ENCODE measurements around the gene OR7A17.

OR7A17 gene

DNA sequence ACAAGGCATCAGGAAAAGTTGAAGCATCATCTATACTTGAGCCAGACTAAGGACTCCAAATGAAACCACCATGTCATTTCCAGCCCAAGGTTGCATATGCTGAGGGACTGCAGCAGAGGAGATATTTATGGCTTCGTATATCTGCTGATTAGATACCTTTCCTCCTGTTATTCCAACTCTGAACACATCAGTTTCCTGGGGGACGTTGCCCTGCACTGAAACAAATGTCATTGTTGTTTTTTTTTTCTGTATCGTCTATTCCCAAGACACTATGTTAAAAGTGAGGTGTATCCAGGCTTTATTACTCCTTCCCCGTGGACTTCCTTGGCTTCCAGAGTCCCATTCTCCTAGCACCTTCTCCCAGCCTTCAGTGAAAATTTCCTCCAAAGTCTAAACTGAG lies at the start of gene OR7A17:
OR7A17 (minus strand) TSS at position 101 of the 400 bp plus-strand sequence. CDS start 4,777 bp downstream, outside the sequence.
- DNase-seq (ENCODE audit: insufficient read length, low spot score) (no peak), FAIRE-seq (no peak)
- TF ChIP-seq, protein P1, sequence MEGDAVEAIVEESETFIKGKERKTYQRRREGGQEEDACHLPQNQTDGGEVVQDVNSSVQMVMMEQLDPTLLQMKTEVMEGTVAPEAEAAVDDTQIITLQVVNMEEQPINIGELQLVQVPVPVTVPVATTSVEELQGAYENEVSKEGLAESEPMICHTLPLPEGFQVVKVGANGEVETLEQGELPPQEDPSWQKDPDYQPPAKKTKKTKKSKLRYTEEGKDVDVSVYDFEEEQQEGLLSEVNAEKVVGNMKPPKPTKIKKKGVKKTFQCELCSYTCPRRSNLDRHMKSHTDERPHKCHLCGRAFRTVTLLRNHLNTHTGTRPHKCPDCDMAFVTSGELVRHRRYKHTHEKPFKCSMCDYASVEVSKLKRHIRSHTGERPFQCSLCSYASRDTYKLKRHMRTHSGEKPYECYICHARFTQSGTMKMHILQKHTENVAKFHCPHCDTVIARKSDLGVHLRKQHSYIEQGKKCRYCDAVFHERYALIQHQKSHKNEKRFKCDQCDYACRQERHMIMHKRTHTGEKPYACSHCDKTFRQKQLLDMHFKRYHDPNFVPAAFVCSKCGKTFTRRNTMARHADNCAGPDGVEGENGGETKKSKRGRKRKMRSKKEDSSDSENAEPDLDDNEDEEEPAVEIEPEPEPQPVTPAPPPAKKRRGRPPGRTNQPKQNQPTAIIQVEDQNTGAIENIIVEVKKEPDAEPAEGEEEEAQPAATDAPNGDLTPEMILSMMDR (IDR thresholded peaks at IDR 0.05; ENCODE audit: insufficient read depth, missing control alignments): no peak

DNA sequence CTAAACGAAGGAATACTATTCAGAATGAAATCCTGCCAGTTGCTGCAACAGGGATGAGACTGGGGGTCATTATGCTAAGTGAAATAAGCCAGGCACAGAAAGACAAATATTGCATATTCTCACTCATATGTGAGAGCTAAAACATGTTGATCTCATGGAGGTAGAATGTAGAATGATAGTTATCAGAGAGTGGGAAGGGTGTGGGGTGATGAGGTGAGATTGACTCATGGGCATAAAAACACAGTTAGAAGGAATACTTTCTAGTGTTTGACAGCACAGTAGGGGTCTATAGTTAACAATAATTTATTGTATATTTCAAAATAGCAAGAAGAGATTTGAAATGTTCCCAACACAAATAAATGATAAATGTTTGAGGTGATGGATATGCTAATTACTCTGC lies 47.6 kb upstream of the OR7A17 start:
- FAIRE-seq: no peak
- DNase-seq (ENCODE audit: insufficient read length, low spot score): no peak
- TF ChIP-seq, protein P1 (IDR thresholded peaks at IDR 0.05; ENCODE audit: insufficient read depth, missing control alignments): no peak

DNA sequence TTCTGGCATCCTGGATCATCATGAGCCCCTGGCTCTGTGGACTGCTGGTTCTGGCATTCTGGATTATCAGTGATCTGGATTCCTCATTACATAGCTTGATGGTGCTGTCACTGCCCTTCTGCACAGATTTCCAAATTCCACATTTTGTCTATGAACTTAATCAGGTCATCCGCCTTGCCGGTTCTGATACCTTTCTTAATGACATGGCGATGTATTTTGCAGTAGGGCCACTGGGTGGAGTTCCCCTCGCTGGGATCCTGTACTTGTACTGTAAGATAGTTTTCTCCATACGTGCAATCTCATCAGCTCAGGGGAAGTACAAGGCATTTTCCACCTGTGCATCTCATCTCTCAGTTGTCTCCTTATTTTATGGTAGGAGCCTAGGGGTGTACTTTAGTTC lies 30.9 kb upstream of the OR7A17 start:
- TF ChIP-seq, protein P1 (IDR thresholded peaks at IDR 0.05; ENCODE audit: insufficient read depth, missing control alignments): no peak
- no peak for FAIRE-seq
- no peak for DNase-seq (ENCODE audit: insufficient read length, low spot score)

DNA sequence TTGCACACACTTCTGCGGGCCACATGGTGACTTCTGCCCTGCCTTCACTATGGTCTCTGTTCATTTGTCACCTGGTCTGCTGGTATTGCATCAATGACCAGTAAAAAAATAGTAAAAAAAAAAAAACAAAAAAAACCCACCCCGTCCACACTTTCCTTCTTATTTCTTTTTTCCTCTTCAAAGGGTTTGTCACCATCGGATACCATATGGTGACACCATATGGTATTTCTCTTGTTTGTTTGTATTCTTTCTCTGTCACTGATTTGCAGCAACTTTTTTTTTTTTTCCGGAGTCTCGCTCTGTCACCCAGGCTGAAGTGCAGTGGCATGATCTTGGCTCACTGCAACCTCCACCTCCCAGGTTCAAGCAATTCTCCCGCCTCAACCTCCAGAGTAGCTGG lies 29.2 kb upstream of the OR7A17 start:
- no peak for DNase-seq (ENCODE audit: insufficient read length, low spot score)
- TF ChIP-seq, protein P1 (IDR thresholded peaks at IDR 0.05; ENCODE audit: insufficient read depth, missing control alignments): no peak
- no peak for FAIRE-seq

DNA sequence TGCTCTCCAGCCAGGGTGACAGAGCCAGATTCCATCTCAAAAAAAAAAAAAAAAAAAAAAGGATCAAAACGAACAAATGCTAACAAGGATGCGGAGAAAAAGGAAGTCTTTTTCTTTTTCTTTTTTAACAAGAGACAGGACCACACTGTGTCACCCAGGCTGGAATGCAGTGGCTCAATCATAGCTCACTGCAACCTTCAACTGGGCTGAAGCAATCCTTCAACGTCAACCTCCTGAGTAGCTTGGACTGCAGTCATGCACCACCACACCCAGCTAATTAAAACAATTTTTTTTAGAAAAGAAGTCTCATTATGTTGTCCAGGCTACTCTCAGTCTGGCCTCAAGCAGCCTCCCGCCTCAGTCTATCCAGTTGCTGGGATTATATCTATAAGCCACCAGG lies 20.8 kb upstream of the OR7A17 start:
- FAIRE-seq (no peak), DNase-seq (ENCODE audit: insufficient read length, low spot score) (no peak)
- TF ChIP-seq, protein P1 (IDR thresholded peaks at IDR 0.05; ENCODE audit: insufficient read depth, missing control alignments): no peak

DNA sequence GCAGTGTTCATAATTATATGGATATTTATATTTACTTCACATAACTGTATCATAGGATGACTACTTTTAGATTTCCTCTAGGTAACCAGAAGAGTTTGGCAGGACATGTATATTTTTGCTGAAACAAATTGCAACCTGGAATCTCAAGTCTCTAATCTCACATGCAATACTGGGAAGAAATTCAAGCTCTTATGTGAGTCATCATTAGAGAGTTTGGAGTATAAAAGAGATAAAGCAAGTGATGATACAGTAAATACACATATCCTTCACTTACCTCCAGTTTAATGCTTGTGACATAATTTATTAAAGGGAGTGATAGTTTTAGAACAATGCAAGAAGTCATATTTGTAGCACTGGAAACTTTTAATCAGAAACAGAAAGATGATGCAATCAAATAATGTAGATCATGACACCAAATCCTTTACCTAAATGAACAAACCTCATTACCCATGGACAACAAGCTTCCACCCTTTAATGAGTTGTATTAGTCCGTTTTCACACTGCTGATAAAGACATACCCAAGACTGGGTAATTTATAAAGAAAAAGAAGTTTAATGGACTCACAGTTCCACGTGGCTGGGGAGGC lies 15.8 kb upstream of the OR7A17 start:
- FAIRE-seq (no peak), DNase-seq (ENCODE audit: insufficient read length, low spot score) (no peak)
- TF ChIP-seq, protein P1 (IDR thresholded peaks at IDR 0.05; ENCODE audit: insufficient read depth, missing control alignments): no peak

DNA sequence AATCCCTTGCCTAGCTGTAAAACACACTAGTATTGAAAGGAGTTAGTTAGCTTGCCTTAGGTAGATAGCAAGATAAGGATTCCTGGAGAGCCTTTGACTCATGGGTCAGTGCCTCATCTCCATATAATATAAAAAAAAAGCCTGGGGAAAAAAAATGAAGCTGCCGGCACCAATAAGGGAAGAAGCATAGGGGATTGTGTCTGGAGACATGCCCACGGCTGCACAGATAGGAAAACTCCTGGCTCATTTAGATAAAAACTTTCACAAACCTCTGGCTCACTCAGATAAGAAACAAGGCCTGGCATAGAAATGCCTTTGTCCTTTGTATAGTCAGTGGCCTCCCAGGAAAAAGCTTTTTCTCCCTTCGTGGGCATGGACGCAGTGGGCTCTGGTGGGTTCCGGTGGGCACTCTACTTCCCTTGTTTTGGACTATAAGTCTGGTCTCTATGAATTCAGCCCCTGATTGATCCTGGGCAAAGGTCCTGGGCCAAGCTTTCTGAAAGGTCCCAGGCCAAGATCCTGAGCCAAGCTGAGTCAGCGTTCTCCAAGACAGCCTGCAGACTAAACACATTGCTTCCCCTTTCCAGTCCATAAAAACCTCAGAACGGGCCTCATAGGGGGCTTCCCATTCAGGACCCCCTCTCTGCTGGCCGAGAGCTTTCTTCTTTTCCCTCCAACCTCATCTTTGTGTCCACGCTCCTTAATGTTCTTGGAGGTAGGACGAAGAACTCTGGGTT lies 4.9 kb upstream of the OR7A17 start:
- no peak for DNase-seq (ENCODE audit: insufficient read length, low spot score)

More for the DNA sequence above, 4.9 kb upstream of the OR7A17 start:
- TF ChIP-seq, protein P1 (IDR thresholded peaks at IDR 0.05; ENCODE audit: insufficient read depth, missing control alignments): no peak
- no peak for FAIRE-seq
